Measurements from ENCODE around the gene PALD1.

The PALD1 gene

GRCh38 chr10:70458329-70459060, 20.1 kb upstream of the PALD1 start:
- peak; percentile 82 for DNase-seq

- DNase-seq: no peak
Measured at GRCh38 chr10:70459061-70459773, 19.4 kb upstream of the PALD1 start.

GRCh38 chr10:70459774-70460490, 18.6 kb upstream of the PALD1 start:
- no peak for DNase-seq

GRCh38 chr10:70461397-70462348, 16.9 kb upstream of the PALD1 start:
- peak; percentile 77 for DNase-seq

GRCh38 chr10:70462349-70462984, 16.1 kb upstream of the PALD1 start:
- DNase-seq: no peak

- DNase-seq: no peak
Measured at GRCh38 chr10:70465278-70465677, 13.3 kb upstream of the PALD1 start.

GRCh38 chr10:70465832-70466231, 12.7 kb upstream of the PALD1 start:
- DNase-seq: no peak

- DNase-seq: no peak
Measured at GRCh38 chr10:70466951-70467350, 11.6 kb upstream of the PALD1 start.

- no peak for DNase-seq
Measured at GRCh38 chr10:70472799-70473454, 5.6 kb upstream of the PALD1 start.

GRCh38 chr10:70474780-70475179, 3.8 kb upstream of the PALD1 start:
- no peak for DNase-seq

- no peak for DNase-seq
Measured at GRCh38 chr10:70475661-70476060, 2.9 kb upstream of the PALD1 start.

GRCh38 chr10:70476249-70477035, 2.1 kb upstream of the PALD1 start:
- peak; percentile 67 for DNase-seq

GRCh38 chr10:70477661-70478162, 855 bp upstream of the PALD1 start:
- peak; percentile 91 for DNase-seq

GRCh38 chr10:70479165-70479581, 606 bp downstream of the PALD1 start:
- DNase-seq: no peak

- no peak for DNase-seq
Measured at GRCh38 chr10:70479626-70480238, 1.2 kb downstream of the PALD1 start.

- peak; percentile 67 for DNase-seq
Measured at GRCh38 chr10:70480239-70480861, 1.8 kb downstream of the PALD1 start.

- DNase-seq: no peak
Measured at GRCh38 chr10:70481105-70481504, 2.5 kb downstream of the PALD1 start.

- no peak for DNase-seq
Measured at GRCh38 chr10:70481831-70482530, 3.4 kb downstream of the PALD1 start.

All from activated effector memory CD4-positive, alpha-beta T cell treated with anti-CD3 and anti-CD28 coated beads, Interleukin-2, amount 50 U/mL, for 16 hours (primary cell).